Right cardiac atrium (tissue), 5 donors: ENCODE measurements around the gene KRT32. TPM values are rescaled to one million over a fixed set of nuclear protein-coding genes. Genes with fewer than 3 reads are reported as not detected.
A peak's percentile ranks its signal among the peaks of the same experiment; 100 is the strongest.

ENCODE experiments used
- ATAC-seq, 2 donors: fragments of 200-7000 bp; cut with Tn5 transposase; one replicate each; pipeline versions ENCODE4 v1.8.0 to v1.9.1; 2020; ENCODE audit warnings: moderate library complexity in 2 of 2, mild to moderate bottlenecking in 1 of 2
- DNase-seq, 3 donors: peaks; one replicate each; pipeline ENCODE4 v3.0.0-alpha.2; 2020
- H3K27ac ChIP-seq: one replicate; pipeline ENCODE4 v1.5.1; 2013; ENCODE audit warnings: mild to moderate bottlenecking, low read length, control low read depth, moderate library complexity
- H3K27me3 ChIP-seq: one replicate; pipeline ENCODE4 v1.6.1; 2013; ENCODE audit not compliant: control insufficient read depth, insufficient read depth
- H3K4me1 ChIP-seq: one replicate; pipeline ENCODE4 v1.6.1; 2013; ENCODE audit warnings: low read length; ENCODE audit not compliant: control insufficient read depth, insufficient read depth
- H3K4me3 ChIP-seq: one replicate; pipeline ENCODE4 v1.5.1; 2013; ENCODE audit warnings: low read length, control low read depth
- H3K9me3 ChIP-seq: one replicate; pipeline ENCODE4 v1.6.1; 2013; ENCODE audit warnings: low read length; ENCODE audit not compliant: control insufficient read depth
- WGBS: extraction: QIAGEN DNeasy Blood & Tissue Kit; methylation state at CpG from one replicate; pipeline ENCODE4 v1.1.7; 2013; 5-methylcytosine and 5-hydroxymethylcytosine counted together
- intact Hi-C, 4 donors: fragments of 100-400 bp; cut with DNase I; formaldehyde crosslinking; loops; one replicate each; pipeline versions ENCODE4 v1.11.0 to v1.14.0; 2022 to 2023
- long read RNA-seq, 4 donors: library from polyadenylated mRNA; unstranded; transcript quantifications; one replicate each; pipeline ENCODE4 v2.0.0, GENCODE V29; 2020 to 2021
- polyA plus RNA-seq: library from polyadenylated mRNA; stranded (reverse); fragments of 200-250 nt; gene quantifications from one replicate; pipeline ENCODE4 v1.2.3, GENCODE V29; 2013
- total RNA-seq, 4 donors: library from RNA; stranded (reverse); fragmentation: NEBNext Ultra II Directional; extraction: Animal tissue kit (Norgen Biotek cat#: 25700); gene quantifications; one replicate each; pipeline ENCODE4 v1.2.1, GENCODE V29; 2021
- donor health status: healthy with polysubstance abuse.
- donor health status: DM: no; HTN: yes; CAD: no.
- donor health status: DM: no; HTN: no; CAD: no.
- donor health status: DM: no; HTN: yes; CAD: no; lungs with severe emphysema.
- donor health status: DM: yes; HTN: yes; CAD: no.

Gene KRT32
- not detected for total RNA-seq
- not detected for polyA plus RNA-seq
- long read RNA-seq, donor 1, result 0 reads
- long read RNA-seq, donor 2, result 0 reads
- long read RNA-seq, donor 3, result 0 reads
- long read RNA-seq, donor 4, result 0 reads

GRCh38 chr17:41466988-41467387, at the start of gene KRT32:
KRT32 (minus strand) TSS chr17:41467386; CDS start chr17:41467325, 61 bp downstream.
- intact Hi-C loops, result no loop called here

GRCh38 chr17:41516830-41517283, 49.7 kb upstream of the KRT32 start:
- intact Hi-C loops, result no loop called here
- Histone ChIP-seq H3K4me1 (no peaks in the 10 kb centered on the region), H3K4me3 (no peak overlapping the region), H3K9me3 (no peaks in the 10 kb centered on the region), H3K27me3 (no peaks in the 10 kb centered on the region), H3K27ac (no peak overlapping the region)
- 82% methylated on average over 14 of the region's 14 CpGs for WGBS
- DNase-seq, result no peak
- no peak for ATAC-seq

More at GRCh38 chr17:41466988-41467387, at the start of gene KRT32:
- Histone ChIP-seq H3K4me1 (no peaks in the 10 kb centered on the region), H3K9me3 (no peaks in the 10 kb centered on the region), H3K4me3 (no peak within 1 kb of the TSS), H3K27ac (no peak within 1 kb of the TSS), H3K27me3 (no peaks in the 10 kb centered on the region)
- DNase-seq (no peak), ATAC-seq (no peak)
- 92% methylated on average over 14 of the region's 14 CpGs for WGBS

GRCh38 chr17:41516147-41516829, 49.1 kb upstream of the KRT32 start:
- no peaks in the 10 kb centered on the region for H3K4me1 ChIP-seq
- intact Hi-C loops, result no loop called here
- 87% methylated on average over 14 of the region's 14 CpGs for WGBS
- no peak overlapping the region for H3K4me3 ChIP-seq
- H3K9me3 ChIP-seq, result no peaks in the 10 kb centered on the region
- no peaks in the 10 kb centered on the region for H3K27me3 ChIP-seq
- no peak overlapping the region for H3K27ac ChIP-seq
- ATAC-seq, result no peak
- DNase-seq, result no peak

- H3K27ac ChIP-seq, result no peak overlapping the region
- H3K9me3 ChIP-seq, result no peaks in the 10 kb centered on the region
- intact Hi-C loops, result no loop called here
- DNase-seq, result no peak
- ATAC-seq, result no peak
- no peaks in the 10 kb centered on the region for H3K4me1 ChIP-seq
- no peak overlapping the region for H3K4me3 ChIP-seq
- H3K27me3 ChIP-seq, result no peaks in the 10 kb centered on the region
- 73% methylated on average over 5 of the region's 5 CpGs for WGBS
These were observed 46.0 kb upstream of the KRT32 start for GRCh38 chr17:41513168-41513547.

- intact Hi-C loops, result no loop called here
- Histone ChIP-seq H3K4me1 (no peaks in the 10 kb centered on the region), H3K27ac (no peak overlapping the region), H3K4me3 (no peak overlapping the region), H3K27me3 (no peaks in the 10 kb centered on the region), H3K9me3 (no peaks in the 10 kb centered on the region)
- ATAC-seq (no peak), DNase-seq (no peak)
- WGBS, result 57% methylated on average over 7 of the region's 7 CpGs
These were observed 45.5 kb upstream of the KRT32 start for GRCh38 chr17:41512546-41513167.

GRCh38 chr17:41511716-41512115, 44.5 kb upstream of the KRT32 start:
- no peaks in the 10 kb centered on the region for H3K9me3 ChIP-seq
- H3K4me1 ChIP-seq, result no peaks in the 10 kb centered on the region
- no peaks in the 10 kb centered on the region for H3K27me3 ChIP-seq
- intact Hi-C loops, result no loop called here
- H3K27ac ChIP-seq, result no peak overlapping the region
- 75% methylated on average over 10 of the region's 10 CpGs for WGBS
- DNase-seq (no peak), ATAC-seq (no peak)
- H3K4me3 ChIP-seq, result no peak overlapping the region

- H3K9me3 ChIP-seq, result no peaks in the 10 kb centered on the region
- ATAC-seq (peak in 1 of 2 donors; percentile 57), DNase-seq (no peak)
- no peaks in the 10 kb centered on the region for H3K27me3 ChIP-seq
- no peak overlapping the region for H3K4me3 ChIP-seq
- H3K27ac ChIP-seq, result no peak overlapping the region
- intact Hi-C loops, result no loop called here
- H3K4me1 ChIP-seq, result no peaks in the 10 kb centered on the region
- WGBS, result 57% methylated on average over 4 of the region's 4 CpGs
These were observed 43.9 kb upstream of the KRT32 start for GRCh38 chr17:41511116-41511515.

GRCh38 chr17:41510251-41511065, 43.3 kb upstream of the KRT32 start:
- no peak for DNase-seq
- no peak for ATAC-seq
- Histone ChIP-seq H3K9me3 (no peaks in the 10 kb centered on the region), H3K27ac (no peak overlapping the region), H3K27me3 (no peaks in the 10 kb centered on the region), H3K4me1 (no peaks in the 10 kb centered on the region), H3K4me3 (no peak overlapping the region)
- WGBS, result 76% methylated on average over 7 of the region's 7 CpGs
- intact Hi-C loops, result no loop called here

GRCh38 chr17:41507315-41507880, 40.2 kb upstream of the KRT32 start:
- Histone ChIP-seq H3K27ac (no peak overlapping the region), H3K27me3 (no peaks in the 10 kb centered on the region), H3K4me3 (no peak overlapping the region), H3K4me1 (no peaks in the 10 kb centered on the region), H3K9me3 (no peaks in the 10 kb centered on the region)
- DNase-seq (no peak), ATAC-seq (no peak)
- intact Hi-C loops, result no loop called here
- 44% methylated on average over 10 of the region's 10 CpGs for WGBS

GRCh38 chr17:41505809-41506767, 38.9 kb upstream of the KRT32 start:
- Histone ChIP-seq H3K4me1 (no peaks in the 10 kb centered on the region), H3K4me3 (no peak overlapping the region), H3K27me3 (no peaks in the 10 kb centered on the region), H3K27ac (no peak overlapping the region), H3K9me3 (no peaks in the 10 kb centered on the region)
- no peak for ATAC-seq
- 80% methylated on average over 14 of the region's 14 CpGs for WGBS
- intact Hi-C loops, result no loop called here
- DNase-seq, result no peak
